GM19193 (cell line): ENCODE measurements around the gene AMMECR1.

Experiments used
- POLR2A ChIP-seq: IDR thresholded peaks from 4 replicates; pipeline ENCODE4 v1.6.1; 2011; ENCODE audit not compliant: insufficient read depth, insufficient read length; ENCODE audit errors: extremely low read depth

AMMECR1 gene

DNA sequence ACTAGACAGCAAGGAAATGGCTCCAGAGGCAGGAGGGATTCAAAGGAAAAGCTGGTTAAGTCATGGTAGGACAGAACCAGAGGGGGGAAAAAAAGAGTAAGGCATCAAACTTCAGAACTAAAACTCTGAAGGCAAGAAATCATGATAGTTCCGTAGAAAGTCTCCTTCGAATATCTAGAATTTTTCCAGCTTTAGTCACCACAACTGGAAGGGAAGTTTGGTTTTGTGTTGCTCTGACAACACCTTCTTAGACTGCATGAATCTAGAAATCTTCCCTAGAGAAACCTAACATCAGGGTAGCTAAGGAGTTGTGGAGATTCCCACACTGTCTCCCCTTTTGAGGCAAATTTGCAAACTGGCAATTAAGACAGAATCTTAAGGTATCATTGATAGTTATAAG lies 33.7 kb downstream of the AMMECR1 start:
- TF ChIP-seq POLR2A = no peak

DNA sequence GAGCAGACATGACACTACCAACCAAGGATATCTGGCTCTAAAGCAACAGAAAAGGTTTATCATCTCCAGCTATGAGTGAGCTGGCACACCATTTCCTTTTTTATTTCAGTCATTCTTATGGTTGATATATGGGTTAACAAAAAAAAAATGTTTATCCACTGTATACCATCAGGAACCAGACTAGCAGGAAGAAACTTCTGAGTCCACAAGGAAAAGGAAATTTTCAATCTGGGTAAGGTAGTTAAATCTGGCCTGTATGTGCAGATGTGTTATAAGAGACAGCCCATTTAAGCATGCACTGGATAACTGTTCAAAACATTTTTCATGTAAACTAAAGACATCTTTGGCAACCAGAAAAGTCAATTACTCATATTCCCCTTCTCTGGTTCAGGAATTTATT lies 35.0 kb downstream of the AMMECR1 start:
- TF ChIP-seq POLR2A = no peak

DNA sequence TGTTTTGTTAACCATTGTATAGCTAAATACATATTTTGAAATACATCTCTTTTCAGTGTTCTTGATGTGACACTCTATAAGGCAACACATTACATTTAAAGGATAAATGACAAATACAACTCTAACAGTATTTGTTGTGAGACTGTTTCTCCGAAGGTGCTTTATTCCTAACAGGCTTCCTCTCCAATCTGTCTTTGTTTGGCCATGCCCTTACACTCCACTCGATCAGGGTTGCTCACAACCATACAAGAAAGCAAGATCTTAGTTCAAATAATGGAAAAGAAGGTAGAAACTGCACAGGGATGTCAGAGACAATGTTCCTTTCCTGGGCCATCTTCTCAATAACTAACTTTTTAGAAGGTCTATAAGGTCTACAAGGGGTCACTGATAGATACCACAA lies 36.5 kb downstream of the AMMECR1 start:
- no peak for TF ChIP-seq POLR2A

DNA sequence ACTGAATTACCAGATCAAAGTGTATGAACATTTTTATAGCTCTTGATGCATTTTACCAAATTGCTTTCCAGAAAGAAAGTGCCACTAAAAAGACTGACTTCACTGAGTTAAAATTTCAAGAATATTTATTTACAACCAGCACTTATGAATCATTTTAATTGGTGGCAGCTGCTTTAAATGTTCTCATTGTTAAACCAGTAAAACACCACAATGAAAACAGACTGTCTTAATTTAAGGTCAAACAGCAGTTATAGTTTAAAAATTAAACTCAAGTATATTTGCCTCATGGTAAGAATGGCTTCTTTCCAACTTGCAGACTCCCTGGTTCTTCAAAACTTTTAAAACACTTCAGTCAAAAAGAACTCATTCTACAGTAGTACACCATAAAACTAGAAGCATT lies 36.9 kb downstream of the AMMECR1 start:
- TF ChIP-seq POLR2A = no peak

DNA sequence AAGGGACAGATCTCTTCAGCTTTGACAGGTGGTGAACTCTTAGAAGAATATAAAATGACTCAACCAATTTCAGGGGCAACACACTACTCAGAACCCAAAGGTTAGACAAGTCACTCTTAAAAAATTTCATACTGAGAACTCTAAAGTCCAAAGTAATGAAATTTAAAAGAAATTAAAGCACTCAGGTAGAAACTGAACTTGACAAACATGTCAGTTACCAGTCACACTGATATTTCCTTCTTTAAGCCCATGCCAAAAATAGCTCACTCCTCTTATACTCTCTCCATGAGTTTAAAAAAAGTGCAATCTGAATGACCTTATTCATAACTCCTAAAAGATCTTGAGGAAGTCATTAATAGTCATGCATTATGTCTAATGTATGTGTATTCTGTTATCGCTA lies 40.3 kb downstream of the AMMECR1 start:
- TF ChIP-seq POLR2A = no peak

DNA sequence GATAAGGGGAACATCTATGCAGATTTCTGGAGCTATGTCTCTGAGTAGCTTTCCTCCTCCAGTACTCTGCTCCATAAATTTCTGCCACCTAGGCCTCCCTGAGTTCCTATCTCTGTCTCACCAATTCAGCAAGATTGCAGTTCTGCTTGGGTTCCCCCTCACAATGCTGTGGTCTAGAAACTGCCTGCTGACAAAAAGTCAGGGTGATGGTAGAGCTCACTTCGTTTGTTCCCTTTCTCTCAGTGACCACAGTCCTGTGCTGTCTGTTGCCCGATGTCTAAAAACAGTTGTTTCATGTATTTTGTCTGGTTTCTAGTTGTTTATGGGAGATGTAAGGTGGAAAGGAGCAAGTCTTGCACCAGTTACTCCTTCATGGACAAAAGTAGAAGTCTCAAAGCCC lies 41.1 kb downstream of the AMMECR1 start:
- TF ChIP-seq POLR2A = no peak

DNA sequence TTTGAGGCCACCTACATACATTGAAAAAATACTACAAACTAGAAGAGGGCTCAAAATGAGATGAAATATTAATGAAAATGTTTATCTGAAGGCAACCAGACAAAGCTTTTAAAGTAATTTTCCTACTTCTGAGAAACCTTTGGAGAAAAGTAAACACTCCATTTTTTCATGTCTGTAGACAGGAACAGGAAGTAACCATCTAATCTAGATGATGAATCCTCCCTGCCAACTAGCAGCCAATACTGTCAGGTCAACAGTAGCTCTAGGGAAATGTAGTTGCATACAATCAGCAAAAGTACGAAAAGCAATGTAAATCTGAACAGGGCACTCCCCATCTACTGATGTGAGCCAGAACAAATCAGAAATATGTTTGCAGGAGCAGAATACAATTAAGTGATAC lies 49.0 kb downstream of the AMMECR1 start:
- TF ChIP-seq POLR2A = no peak

DNA sequence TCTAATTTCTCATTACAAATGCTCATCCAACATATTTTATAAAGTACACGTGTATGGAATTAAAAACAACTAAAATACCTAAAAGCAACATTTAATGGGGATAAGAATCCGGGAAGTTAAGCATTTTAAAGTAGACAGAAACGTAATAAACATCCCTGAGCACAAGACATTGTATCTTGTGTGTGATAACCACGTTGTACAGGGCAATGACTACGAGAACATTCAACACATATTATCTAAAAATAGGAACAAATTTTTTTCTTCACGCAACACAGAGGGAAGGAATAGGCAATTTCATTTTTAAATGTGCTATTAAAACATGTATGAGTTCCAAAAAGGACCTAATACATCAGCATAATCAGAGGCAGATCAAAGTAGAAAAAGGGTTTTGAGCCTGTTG lies 49.5 kb downstream of the AMMECR1 start:
- TF ChIP-seq POLR2A = no peak

DNA sequence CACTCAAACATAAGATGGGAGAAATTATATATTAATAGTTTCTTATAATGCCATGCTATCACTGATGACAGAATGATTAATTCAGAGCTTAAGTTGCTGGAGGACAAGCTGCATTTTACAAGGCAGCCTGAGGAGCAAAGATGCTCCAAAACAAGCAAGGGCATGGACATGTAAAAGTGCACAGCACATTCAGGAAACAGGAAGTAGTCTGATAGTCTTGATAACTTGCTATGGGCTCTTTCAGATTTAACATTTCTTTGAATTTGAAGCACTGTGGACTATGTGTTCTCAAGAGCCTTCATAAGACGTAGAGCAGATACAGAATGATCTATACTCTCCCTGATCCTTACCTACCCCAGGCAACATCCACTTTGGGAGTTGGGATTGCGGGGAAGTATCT lies 50.0 kb downstream of the AMMECR1 start:
- no peak for TF ChIP-seq POLR2A

DNA sequence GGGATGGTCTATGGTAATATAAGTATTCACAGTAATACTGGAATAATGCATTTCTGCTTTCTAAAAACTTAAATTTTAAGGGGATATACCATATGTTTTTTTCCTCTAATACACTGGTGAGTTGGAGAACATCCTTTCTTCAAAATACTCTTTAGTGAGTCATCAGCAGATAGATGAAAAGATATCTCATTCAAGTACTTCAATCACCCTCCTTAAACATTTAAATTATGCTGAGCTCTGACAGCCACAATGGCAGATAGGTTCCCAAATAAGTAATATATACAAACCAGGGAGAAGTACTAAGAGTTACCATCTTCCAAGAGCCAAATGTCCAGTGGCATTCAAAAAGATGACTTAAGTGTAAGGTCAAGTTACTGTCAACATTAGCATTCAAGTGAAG lies 52.2 kb downstream of the AMMECR1 start:
- TF ChIP-seq POLR2A = no peak

DNA sequence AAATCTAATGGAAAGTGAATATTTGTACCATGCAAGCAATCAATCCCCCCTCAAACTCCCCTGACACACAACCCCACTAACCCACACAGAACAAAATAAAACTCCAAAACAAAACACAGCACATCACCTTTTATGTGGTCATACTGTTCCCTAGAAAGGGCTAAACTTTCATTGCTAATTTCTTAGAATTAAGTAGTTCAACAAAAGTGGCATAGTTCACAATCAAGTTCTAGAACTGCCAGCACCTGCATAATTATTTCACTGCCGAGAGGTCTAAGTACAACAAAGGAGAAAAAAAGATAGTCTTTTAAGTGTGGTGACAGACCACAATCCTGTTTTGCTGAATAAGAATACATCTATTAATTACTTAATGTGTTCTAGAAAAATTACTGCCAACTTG lies 58.8 kb downstream of the AMMECR1 start:
- no peak for TF ChIP-seq POLR2A

DNA sequence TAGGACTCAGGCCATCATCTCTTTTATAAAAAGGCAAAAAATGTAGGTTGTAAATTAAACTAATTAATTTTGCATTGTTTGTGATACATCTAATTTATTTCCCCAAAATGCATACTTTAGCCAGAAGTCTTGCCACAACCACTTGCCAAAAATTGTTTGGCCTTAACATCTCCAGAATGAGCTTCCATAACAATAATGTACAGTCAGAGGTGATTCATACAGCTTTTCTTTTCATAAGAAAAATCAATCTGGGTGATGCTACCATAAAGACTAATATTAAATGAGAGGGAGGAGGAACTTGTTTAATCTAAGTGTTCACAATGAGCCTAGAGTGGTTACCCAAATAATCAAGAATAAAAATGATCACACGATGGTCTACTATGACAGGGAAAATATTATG lies 59.3 kb downstream of the AMMECR1 start:
- no peak for TF ChIP-seq POLR2A

DNA sequence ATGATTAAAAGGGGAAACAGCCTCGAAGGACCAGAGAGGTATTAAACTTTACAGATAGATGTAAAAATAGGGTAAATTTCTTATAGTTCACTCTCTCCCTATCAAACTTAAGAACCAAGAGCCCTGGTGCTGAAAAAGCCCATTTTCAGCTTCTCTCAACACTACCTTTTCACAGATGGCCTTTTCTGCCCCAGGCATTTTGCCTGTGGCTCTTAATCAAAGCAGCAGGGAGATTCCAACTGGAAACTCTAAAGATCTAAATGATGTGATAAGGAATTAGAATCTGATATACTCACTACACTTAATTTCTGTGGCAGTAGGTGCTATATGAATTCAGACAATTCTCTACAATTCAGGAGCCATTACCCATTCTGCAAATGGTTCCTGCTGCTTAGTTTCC lies 60.0 kb downstream of the AMMECR1 start:
- no peak for TF ChIP-seq POLR2A

DNA sequence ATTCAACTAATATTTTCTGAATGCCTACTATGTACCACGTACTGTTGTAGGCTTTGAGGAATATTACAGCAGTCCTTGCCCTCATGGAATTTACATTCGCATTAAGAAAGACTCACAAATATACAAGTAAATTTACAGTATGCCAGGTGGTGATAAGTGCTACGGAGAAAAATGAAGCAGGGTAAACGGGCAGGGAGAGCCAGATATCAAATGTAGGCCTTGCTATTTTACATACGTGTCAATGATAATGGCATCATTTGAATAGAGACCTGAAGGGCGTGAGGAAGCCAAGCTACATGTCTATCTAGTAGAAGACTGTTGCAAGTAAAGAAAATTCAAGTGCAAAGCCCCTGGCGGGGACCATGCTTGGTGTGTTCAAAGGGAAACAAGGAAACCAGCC lies 65.2 kb downstream of the AMMECR1 start:
- TF ChIP-seq POLR2A = no peak

DNA sequence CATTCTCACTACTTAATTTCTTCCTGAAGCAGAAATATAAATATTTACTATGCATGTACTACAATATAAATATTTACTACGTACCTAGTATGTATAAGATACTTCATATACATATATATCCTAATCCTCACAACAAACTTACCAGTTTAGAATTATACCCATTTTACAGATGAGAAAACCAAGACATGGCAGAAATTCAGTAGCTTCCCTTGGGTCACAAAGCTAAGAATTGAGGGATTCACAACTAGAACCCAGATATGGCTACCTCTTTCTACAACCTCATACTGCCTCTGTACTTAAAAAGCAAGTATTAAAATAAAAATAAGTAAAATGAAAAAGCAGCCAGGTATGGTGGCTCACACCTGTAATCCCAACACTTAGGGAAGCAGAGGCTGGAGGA lies 65.9 kb downstream of the AMMECR1 start:
- TF ChIP-seq POLR2A = no peak

DNA sequence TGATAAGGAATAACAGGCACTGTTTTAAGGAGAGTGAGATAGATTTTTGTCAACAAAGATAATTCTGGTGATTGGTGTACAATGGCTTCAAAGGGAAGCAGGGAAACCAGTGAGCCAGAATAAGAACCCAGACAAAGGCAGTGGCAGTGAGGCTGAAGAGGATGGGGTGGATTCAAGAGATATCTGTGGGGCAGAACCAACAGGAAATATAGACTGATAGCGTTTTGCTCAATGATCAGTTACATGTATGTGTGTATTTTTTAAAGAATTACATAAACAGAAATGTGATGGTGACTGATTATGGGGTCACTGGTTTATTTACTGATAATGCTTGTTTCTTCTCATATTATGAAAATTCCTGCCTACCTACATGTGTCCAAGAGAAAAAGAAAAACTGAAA lies 66.4 kb downstream of the AMMECR1 start:
- no peak for TF ChIP-seq POLR2A

DNA sequence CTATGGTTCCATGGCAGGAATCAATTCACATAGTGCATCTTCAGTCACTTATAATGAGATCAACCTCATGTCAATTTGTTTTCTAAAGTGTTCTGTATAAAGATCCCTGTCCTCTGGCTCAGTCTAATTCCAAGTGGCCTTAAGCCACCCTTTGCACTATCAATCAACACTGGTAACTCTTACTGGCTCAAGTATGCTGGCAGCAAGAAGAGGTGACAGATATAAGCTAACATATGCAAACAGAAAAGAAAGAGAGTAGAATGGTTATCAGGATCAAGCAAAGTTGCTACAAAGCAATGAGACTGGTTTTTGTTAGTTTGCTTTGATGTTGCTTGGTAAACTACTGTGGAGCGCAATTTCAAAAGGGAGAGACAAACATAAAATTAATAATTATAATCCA lies 67.0 kb downstream of the AMMECR1 start:
- TF ChIP-seq POLR2A = no peak

DNA sequence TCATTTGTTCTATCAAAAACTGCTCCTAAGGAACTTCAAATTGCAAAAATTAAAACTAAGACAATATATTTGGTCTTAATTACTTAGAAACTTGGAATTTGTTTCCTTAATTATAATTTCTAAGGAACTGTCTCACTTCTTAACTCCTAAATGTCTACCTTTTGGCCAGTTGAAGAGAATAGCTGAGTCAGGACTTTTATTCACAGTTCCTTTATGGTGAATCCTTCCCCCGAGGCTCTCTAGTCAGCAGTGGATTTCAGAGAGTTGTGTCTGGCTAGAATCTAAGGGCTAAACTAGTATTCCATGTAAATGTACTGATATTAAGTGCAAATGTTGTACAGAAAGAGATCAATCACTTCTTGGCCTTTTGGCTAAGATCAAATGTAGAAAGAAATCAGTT lies 69.3 kb downstream of the AMMECR1 start:
- TF ChIP-seq POLR2A = no peak
